Activated CD4-positive, CD25-positive, alpha-beta regulatory T cell treated with anti-CD3 and anti-CD28 coated beads, Interleukin-2, amount 50 U/mL, for 24 hours (primary cell): Measurements from ENCODE around the gene RTN4RL2.

Experiments
- ATAC-seq, 2 donors: fragments of 150-1000 bp; cut with Tn5 transposase; one replicate each; pipeline ENCODE4 v1.10.0; 2021; ENCODE audit warnings: mild to moderate bottlenecking in 1 of 2, moderate library complexity in 1 of 2

The RTN4RL2 gene

GRCh38 chr11:57481915-57482781 is 21.8 kb downstream of the RTN4RL2 start:
- no peak for ATAC-seq

DNA sequence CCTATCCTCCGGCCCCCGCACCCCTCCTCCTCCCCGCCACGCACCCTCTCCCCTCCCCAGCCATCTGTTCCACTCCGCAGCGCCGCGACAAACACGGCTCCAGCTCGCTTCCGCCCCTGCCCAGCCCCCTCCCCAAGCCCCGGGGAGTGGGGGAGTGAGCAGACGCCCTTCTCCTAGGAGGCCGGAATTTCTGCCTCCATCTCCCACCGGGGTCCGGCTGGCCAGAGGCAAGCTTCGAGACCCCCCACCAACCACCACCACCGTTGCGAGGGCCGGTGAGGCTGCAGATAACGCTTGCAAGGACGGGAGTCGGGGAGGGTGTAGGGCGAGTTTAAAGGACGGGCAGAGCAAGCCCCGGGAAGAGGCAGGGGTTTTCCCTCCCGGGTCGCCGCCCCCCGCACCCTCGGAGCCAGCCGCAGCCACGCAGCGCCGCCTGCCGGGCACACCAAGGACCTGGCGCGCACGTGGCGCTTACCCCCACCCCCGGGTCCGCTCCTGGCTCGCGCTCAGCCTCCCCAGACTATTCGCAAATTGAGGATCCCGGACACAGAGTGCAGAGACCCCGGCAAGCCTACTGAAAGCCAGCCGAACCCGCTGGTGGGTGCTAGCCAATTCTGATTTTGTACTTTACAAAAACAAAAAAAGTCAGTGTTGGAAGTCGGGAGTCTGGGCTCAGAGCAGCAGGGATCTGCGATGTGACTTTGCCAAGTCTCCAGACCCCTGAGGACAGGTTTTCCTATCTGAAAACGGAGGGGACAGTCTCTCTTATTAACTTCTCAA is 22.6 kb downstream of the RTN4RL2 start:
- ATAC-seq: peak; percentile 55 to 67

DNA sequence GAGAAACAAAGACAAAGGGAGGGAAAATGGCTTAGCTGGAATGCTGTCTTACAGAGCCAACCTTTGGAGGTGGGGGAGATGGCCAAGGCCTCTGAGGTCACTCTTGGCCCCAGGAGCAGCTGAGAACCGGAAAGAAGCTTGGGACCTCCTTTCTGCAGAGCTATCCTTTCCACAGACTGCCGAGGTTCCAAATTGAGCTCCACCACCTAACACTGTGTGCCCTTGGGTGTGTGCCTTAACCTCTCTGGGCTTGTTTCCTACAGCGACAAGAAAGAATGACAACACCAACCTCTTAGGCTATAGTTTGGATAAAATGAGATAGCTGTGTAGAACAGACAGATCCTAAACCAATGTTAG is 23.2 kb downstream of the RTN4RL2 start:
- ATAC-seq: no peak

GRCh38 chr11:57484141-57484710 is 23.9 kb downstream of the RTN4RL2 start:
- no peak for ATAC-seq

DNA sequence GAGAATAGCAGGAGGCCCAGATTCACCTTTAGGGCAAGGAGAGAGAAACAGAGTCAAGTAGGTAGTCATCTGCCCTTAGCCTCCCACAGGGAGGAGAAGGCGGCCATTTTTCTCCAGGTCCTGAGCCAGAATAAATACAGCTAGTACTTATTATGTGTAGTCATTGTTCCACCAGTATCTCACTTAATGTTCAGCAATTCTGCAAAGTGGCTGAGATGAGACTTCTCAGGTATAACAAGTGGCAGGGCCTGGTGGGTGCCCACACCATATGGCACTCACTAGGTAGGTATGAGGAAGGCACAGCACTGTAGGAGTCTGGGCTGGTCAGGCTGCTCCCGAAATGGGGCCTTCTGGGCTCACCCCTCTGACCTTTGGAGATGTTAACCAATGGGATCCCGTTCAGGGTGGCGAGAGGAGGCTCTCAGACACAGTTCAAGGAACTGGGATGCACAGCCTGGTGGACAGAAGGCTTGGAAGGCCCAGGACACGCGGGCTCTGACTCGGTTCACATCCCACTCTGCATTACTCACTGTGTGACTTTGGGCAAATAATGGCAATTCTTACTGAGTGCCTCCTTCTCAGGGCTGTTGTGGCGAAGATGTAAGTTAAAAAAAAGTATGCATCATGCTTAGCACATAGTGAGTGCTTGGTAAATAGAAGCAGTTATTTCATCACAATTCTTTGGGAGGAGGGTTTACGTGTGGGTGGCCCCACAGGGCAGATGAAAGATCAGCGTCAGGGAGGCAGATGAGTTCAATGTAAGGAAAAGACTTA is 25.1 kb downstream of the RTN4RL2 start:
- ATAC-seq: peak in 1 of 2 donors; percentile 14

DNA sequence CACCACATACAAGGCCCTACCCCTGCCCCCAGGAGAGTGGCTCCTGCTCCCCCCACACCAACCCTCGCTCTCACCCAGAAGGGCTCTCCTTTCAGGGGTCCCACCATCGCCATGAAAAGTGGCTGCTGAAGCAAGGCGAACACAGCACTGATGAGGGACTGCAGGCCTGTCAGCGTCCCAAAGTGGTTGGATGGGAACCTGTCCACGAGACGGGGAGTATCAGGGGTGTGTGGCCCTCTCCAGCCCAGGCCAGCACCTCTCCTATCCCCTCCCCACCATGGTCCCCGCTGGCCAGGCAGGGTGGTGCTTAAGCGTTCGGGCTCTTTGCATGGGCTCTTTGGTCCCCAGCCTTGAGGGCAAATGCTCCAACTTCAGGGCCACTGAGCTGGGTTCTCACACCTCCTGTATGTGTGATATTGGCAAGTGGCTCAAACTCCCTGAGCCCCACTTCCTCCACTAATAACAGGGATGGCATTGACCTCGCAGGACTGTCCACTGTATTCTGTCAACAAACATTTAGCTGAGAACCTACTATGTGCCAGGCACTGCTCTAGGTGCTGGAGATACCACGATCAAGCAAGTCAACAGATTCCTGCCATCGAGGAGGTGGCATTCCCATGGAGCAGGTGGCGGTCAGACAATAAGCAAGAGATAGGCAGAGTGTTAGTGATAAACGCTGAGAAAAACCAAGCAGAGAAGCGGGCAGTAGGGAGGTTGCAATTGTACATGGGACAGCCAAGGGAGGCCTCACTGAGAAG is 26.9 kb downstream of the RTN4RL2 start:
- ATAC-seq: no peak

DNA sequence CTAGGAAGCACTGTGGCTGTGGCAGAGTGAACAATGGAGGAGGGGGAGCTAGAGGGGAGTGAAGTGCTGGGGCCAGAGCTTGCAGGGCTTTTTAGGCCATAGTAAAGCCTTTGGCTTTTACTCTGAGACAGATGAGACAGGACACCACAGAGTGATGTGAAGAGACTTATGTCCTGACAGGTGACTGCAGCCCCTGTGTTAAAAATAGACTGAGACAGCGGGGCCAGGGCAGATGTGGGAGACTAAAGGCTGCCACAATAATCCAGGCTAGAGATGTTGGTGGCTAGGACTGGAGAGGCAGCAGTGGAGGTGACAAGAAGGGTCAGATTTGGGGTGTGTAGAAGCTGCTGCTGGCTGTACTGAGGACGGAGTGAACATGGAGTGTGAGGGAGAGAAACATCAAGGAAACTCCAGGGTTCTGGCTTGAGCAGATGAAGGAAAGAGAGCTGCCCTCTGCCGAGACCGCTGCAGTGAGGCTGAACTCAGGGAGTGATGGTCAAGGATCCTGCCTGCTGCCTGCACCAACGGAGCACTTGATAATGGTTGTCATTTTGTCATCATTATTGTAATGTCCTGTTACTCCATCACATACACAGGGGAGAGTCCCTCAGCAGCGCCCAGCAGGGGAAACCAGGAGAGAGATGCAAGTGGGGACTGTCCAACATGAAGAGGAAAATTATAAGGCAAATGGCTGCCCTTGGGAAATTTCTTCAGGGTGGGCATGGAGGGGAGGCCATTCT is 27.8 kb downstream of the RTN4RL2 start:
- ATAC-seq: no peak

GRCh38 chr11:57490456-57491248 is 30.3 kb downstream of the RTN4RL2 start:
- no peak for ATAC-seq

DNA sequence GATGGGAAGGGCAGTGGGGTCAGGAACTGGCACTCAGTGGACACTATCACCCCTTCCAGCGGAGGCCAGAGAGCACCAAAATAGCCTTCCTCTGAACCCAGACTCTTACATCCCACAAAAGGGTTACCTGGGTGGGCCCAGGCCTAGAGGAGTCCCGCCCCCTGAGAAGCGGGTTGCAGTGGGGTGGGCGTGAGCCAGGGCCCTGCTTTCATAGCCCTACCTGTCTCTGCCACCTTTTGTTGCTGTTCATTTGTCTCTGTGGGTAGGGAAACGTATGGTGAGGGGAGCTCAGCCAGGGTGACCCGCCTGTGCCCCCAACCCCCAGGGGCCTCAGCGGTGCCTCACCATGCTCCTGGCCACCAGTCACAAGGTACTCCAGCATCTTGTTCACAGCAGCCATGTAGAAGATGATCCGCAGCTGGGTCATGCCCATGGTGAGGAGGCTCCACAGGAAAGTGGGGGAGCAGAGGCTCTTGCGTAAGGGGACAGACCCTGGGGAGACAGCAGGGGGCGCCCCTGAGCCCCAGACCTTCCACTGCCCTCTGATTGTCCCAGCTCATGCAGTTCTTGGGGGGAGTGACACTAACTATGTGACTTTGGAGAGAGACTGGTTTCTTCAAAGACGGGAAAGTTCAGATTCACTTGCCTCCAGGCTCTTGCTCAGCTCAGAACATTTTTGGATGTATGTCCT is 31.2 kb downstream of the RTN4RL2 start:
- peak; percentile 52 to 55 for ATAC-seq

DNA sequence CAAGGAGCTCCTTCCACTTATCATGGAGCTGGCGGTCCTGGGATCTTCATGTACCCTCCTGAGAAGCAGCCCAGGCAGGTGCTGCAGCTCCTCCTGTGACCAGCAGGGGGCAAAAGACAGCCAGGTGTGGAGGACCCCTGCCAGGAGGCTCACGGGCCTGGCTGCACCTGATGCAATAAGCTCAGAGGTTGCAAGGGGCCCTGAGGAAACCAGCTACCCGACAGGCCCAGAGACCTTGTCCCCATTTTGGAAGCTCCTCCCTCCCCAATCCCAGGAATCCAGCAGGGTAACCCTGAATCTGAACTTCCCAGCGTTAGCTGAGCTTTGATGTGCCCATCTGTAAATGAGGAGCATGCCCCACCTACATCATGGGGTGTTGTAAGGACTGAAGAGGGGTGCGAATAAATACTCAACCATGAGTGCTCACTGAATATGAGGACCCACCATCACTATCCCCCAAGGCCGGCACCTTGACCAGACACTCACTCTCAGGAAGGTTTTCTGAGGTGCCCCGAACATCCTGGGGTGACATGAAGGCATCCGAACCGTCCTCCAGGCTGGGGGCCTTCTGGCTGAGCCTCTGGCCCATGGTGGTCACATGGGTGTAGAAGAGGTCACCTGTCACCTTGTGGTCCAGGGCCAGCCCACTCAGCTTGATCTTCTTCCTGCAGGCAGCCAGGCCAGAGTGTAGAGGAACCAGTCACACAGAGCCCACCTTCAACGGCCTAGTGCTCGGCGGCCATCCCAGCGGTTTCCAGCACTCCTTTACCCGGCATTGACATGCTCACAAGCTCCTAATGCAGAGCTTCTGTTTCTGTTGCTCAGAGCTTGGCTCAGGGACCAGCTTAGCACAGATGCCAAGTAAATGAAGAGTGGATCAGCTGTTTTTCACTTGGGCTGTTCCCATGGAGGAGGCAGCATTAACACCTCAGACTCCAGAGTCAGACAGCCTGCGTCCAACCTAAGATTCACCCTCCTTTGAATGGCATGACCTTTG is 33.5 kb downstream of the RTN4RL2 start:
- peak; percentile 80 to 87 for ATAC-seq

DNA sequence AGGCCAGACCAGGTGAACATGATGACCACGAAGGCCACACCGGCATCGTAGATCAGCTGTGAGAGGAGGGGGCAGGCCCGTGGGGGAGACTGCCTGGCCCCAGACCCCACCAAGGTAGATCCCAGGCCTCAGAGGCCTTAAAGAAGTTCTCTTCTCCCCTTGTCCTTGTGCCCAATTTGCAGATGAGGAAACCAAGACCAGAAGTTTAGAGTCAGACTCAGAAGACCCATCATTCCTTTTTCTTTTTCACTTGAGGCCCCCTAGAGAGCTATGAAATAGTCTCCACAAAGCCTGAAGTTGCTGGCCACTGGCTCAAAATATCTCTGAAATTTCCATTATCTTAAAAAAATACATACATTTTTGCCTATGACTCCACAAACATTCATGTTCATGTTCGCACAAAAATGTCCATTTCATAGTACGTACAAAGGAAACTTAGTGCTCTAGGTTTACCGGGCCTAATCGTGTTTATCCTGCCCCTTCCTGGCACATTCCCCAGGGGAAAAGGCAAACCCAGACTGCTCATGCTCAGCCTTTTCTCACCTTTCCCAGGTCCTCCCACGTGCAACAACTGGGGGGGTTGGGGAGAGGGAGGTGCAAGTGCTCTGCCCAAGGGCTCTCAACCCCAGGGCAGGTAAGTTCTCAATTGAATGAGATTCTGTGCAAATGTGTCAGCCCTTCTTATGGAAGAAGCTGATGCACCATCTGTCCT is 35.9 kb downstream of the RTN4RL2 start:
- no peak for ATAC-seq

DNA sequence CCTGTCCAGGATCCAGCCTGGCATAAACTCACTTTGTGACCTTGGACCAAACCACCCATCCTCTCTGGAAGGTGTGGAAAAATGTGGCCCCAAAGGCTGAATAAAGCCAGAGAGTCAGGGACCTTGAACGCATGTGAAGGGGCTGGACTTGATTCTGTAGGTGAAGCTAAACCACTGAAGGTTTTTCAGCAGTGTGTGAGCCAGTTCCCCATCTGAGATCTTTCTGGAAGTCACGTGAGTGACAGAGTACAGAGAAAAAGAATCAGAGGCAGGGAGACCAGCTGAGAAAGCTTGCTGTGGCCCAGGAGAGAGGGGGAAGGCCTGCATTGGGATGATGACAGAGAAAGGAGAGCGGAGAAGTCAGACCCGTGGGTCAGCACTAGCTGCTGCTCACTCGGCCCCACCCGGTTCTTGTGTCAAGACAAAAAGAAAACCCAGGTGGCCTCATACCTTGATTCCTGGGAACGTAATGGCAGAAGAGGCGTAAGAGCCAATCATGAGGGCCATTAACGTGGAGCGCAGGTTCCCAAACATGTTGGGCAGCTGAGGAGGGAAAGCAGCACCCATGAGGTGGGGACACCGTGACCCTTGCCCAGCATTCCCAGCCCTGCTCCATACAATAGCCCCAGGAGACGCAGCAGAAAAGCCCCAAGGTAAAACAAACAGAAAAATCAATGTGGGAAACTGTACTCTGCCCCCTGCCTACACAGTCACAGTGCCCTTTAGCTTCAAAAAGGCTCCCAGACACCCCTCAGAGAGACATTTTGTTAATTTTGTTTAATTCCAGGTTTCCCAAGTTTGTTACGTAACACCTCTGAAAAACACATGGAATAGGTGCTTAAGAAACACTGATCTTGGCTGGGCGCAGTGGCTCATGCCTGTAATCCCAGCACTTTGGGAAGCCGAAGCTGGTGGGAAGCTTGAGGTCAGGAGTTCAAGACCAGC is 37.2 kb downstream of the RTN4RL2 start:
- no peak for ATAC-seq

- ATAC-seq: no peak
Measured at GRCh38 chr11:57498540-57498939, 38.2 kb downstream of the RTN4RL2 start.

GRCh38 chr11:57499413-57499982 is 39.2 kb downstream of the RTN4RL2 start:
- ATAC-seq: peak in 1 of 2 donors; percentile 46

DNA sequence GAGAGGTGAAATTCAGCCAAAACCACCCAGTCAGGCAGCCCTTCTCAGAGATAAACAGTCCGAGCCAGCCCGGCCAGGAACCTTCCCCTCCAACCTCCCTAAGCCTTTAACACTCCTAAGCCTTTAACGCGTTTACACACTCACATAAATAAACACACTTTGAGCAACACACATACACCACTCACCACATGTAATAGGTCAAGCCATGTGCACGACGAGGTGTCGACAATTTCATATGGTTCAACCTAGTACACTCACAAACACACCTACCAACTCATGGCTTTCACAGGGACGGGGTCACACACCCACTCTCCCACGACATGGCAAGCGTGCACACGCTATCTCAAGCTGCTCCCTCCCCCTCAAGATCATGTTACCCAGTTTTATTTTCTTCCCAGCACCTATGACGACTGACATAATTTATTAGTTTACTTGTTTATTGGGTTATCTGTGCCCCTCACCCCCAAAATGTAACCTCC is 39.7 kb downstream of the RTN4RL2 start:
- no peak for ATAC-seq

- ATAC-seq: no peak
Measured at GRCh38 chr11:57500515-57500914, 40.2 kb downstream of the RTN4RL2 start.
